Muscle of leg (tissue), 11 donors: ENCODE measurements around the gene HMCN2. TPM values are rescaled to one million over a fixed set of nuclear protein-coding genes. Genes with fewer than 3 reads are reported as not detected.

Experiments
- DNase-seq: peaks from one replicate; pipeline ENCODE4 v3.0.0; 2013
- H3K27ac ChIP-seq: one replicate; pipeline ENCODE4 v1.5.1; 2013; ENCODE audit warnings: mild to moderate bottlenecking, low read length, control low read depth
- H3K27me3 ChIP-seq: one replicate; pipeline ENCODE4 v1.6.1; 2013; ENCODE audit warnings: low read length; ENCODE audit not compliant: control insufficient read depth, insufficient read depth
- H3K36me3 ChIP-seq: one replicate; pipeline ENCODE4 v1.6.1; 2013; ENCODE audit warnings: low read length; ENCODE audit not compliant: control insufficient read depth, insufficient read depth
- H3K4me1 ChIP-seq: one replicate; pipeline ENCODE4 v1.6.1; 2013; ENCODE audit warnings: low read length; ENCODE audit not compliant: control insufficient read depth, insufficient read depth
- H3K4me3 ChIP-seq: one replicate; pipeline ENCODE4 v1.5.1; 2013; ENCODE audit warnings: low read length, control low read depth
- H3K9me3 ChIP-seq: replicated peaks from 2 replicates; pipeline ENCODE4 v1.6.1; 2013; ENCODE audit warnings: low read depth, low read length; ENCODE audit not compliant: control insufficient read depth
- WGBS: methylation state at CpG from one replicate; pipeline ENCODE4 v1.1.5; 2013; ENCODE audit warnings: missing lambda C conversion rate; ENCODE audit not compliant: insufficient coverage; 5-methylcytosine and 5-hydroxymethylcytosine counted together
- polyA plus RNA-seq, 8 donors: library from polyadenylated mRNA; unstranded; fragments of 120-200 nt; gene quantifications; one replicate each; pipeline versions ENCODE4 v1.2.1 to v1.2.3, GENCODE V29; 2013; ENCODE audit warnings: inconsistent platforms in 1 of 8, low replicate concordance in 1 of 8; ENCODE audit not compliant: insufficient read length in 8 of 8, insufficient read depth in 1 of 8
- total RNA-seq: library from RNA; stranded (reverse); fragments of 120-200 nt; gene quantifications from one replicate; pipeline ENCODE4 v1.2.4, GENCODE V29; 2013

The HMCN2 gene
- total and polyA plus RNA-seq, 9 donors, result 2.8 to 7.7 (median 4.3) TPM

- Histone ChIP-seq H3K27ac (no peak overlapping the region), H3K27me3 (no peaks in the 10 kb centered on the region), H3K4me1 (no peaks in the 10 kb centered on the region), H3K36me3 (no peaks in the 10 kb centered on the region), H3K4me3 (no peak overlapping the region), H3K9me3 (no peaks in the 10 kb centered on the region)
- no peak for DNase-seq
- 96% methylated on average over 2 of the region's 2 CpGs for WGBS
Measured at GRCh38 chr9:130373679-130374325, 108.2 kb downstream of the HMCN2 start.

- H3K36me3 ChIP-seq, result no peaks in the 10 kb centered on the region
- H3K4me3 ChIP-seq, result no peak overlapping the region
- 87% methylated on average over 14 of the region's 17 CpGs for WGBS
- H3K27ac ChIP-seq, result no peak overlapping the region
- no peaks in the 10 kb centered on the region for H3K4me1 ChIP-seq
- no peak for DNase-seq
- no peaks in the 10 kb centered on the region for H3K27me3 ChIP-seq
- no peaks in the 10 kb centered on the region for H3K9me3 ChIP-seq
Measured at GRCh38 chr9:130377612-130378011, 112.1 kb downstream of the HMCN2 start.

GRCh38 chr9:130378875-130379648 is 113.5 kb downstream of the HMCN2 start:
- Histone ChIP-seq H3K4me3 (no peak overlapping the region), H3K4me1 (no peaks in the 10 kb centered on the region), H3K9me3 (no peaks in the 10 kb centered on the region), H3K27me3 (no peaks in the 10 kb centered on the region), H3K27ac (no peak overlapping the region), H3K36me3 (no peaks in the 10 kb centered on the region)
- DNase-seq, result no peak
- WGBS, result 83% methylated on average over 11 of the region's 20 CpGs

GRCh38 chr9:130379649-130379970 is 114.0 kb downstream of the HMCN2 start:
- no peaks in the 10 kb centered on the region for H3K4me1 ChIP-seq
- 79% methylated on average over 2 of the region's 5 CpGs for WGBS
- no peak overlapping the region for H3K4me3 ChIP-seq
- DNase-seq, result no peak
- no peak overlapping the region for H3K27ac ChIP-seq
- no peaks in the 10 kb centered on the region for H3K36me3 ChIP-seq
- H3K9me3 ChIP-seq, result no peaks in the 10 kb centered on the region
- H3K27me3 ChIP-seq, result no peaks in the 10 kb centered on the region

GRCh38 chr9:130380920-130381469 is 115.4 kb downstream of the HMCN2 start:
- H3K27me3 ChIP-seq, result no peaks in the 10 kb centered on the region
- WGBS, result 56% methylated on average over 6 of the region's 6 CpGs

GRCh38 chr9:130381660-130382059 is 116.1 kb downstream of the HMCN2 start:
- no peaks in the 10 kb centered on the region for H3K9me3 ChIP-seq
- no peak overlapping the region for H3K4me3 ChIP-seq
- DNase-seq, result no peak
- no peak overlapping the region for H3K27ac ChIP-seq
- no peaks in the 10 kb centered on the region for H3K36me3 ChIP-seq
- 82% methylated on average over 8 of the region's 8 CpGs for WGBS
- H3K4me1 ChIP-seq, result no peaks in the 10 kb centered on the region
- no peaks in the 10 kb centered on the region for H3K27me3 ChIP-seq

More at GRCh38 chr9:130380920-130381469, 115.4 kb downstream of the HMCN2 start:
- no peak for DNase-seq
- Histone ChIP-seq H3K4me1 (no peaks in the 10 kb centered on the region), H3K9me3 (no peaks in the 10 kb centered on the region), H3K36me3 (no peaks in the 10 kb centered on the region), H3K4me3 (no peak overlapping the region), H3K27ac (no peak overlapping the region)

- no peak for DNase-seq
- H3K4me3 ChIP-seq, result no peak overlapping the region
- no peaks in the 10 kb centered on the region for H3K27me3 ChIP-seq
- no peaks in the 10 kb centered on the region for H3K36me3 ChIP-seq
- no peaks in the 10 kb centered on the region for H3K4me1 ChIP-seq
- H3K27ac ChIP-seq, result no peak overlapping the region
- 62% methylated on average over 18 of the region's 18 CpGs for WGBS
- no peaks in the 10 kb centered on the region for H3K9me3 ChIP-seq
Measured at GRCh38 chr9:130382096-130382495, 116.5 kb downstream of the HMCN2 start.

GRCh38 chr9:130382636-130383349 is 117.2 kb downstream of the HMCN2 start:
- H3K4me3 ChIP-seq, result no peak overlapping the region
- 84% methylated on average over 14 of the region's 20 CpGs for WGBS
- no peak for DNase-seq
- H3K27me3 ChIP-seq, result no peaks in the 10 kb centered on the region
- H3K27ac ChIP-seq, result no peak overlapping the region
- no peaks in the 10 kb centered on the region for H3K36me3 ChIP-seq
- H3K9me3 ChIP-seq, result no peaks in the 10 kb centered on the region
- H3K4me1 ChIP-seq, result no peaks in the 10 kb centered on the region

- 88% methylated on average over 8 of the region's 8 CpGs for WGBS
Measured at GRCh38 chr9:130383350-130383715, 117.8 kb downstream of the HMCN2 start.

GRCh38 chr9:130383979-130384676 is 118.6 kb downstream of the HMCN2 start:
- 73% methylated on average over 15 of the region's 18 CpGs for WGBS

More at GRCh38 chr9:130383350-130383715, 117.8 kb downstream of the HMCN2 start:
- Histone ChIP-seq H3K4me1 (no peaks in the 10 kb centered on the region), H3K27me3 (no peaks in the 10 kb centered on the region), H3K4me3 (no peak overlapping the region), H3K27ac (no peak overlapping the region), H3K9me3 (no peaks in the 10 kb centered on the region), H3K36me3 (no peaks in the 10 kb centered on the region)
- no peak for DNase-seq

More at GRCh38 chr9:130383979-130384676, 118.6 kb downstream of the HMCN2 start:
- Histone ChIP-seq H3K36me3 (no peaks in the 10 kb centered on the region), H3K4me1 (no peaks in the 10 kb centered on the region), H3K4me3 (no peak overlapping the region), H3K27ac (no peak overlapping the region), H3K27me3 (no peaks in the 10 kb centered on the region), H3K9me3 (no peaks in the 10 kb centered on the region)
- no peak for DNase-seq
